Ureter (tissue), 1 donor: ENCODE results near the gene DTNB. TPM values are rescaled to one million over a fixed set of nuclear protein-coding genes. Genes with fewer than 3 reads are reported as not detected.
"Not testable (repeated sequence)": the region's sequence is repeated elsewhere in the genome, so short reads cannot be mapped to it uniquely, and the experiment has no call there.

ENCODE experiments used
- DNase-seq: peaks from one replicate; pipeline ENCODE4 v3.0.0-alpha.2; 2020; ENCODE audit warnings: low spot score
- total RNA-seq: library from RNA; stranded (reverse); gene quantifications from one replicate; pipeline ENCODE4 v1.2.4, GENCODE V29; 2023
- donor health status: DM: yes; HTN: yes; CAD: no.

DTNB gene
- total RNA-seq, 1 donor from 2014 or later: 33.8 TPM

GRCh38 chr2:25632396-25632795 lies 41.0 kb downstream of the DTNB start:
- no peak for DNase-seq

GRCh38 chr2:25624635-25625034 lies 48.7 kb downstream of the DTNB start:
- no peak for DNase-seq

GRCh38 chr2:25623361-25623760 lies 50.0 kb downstream of the DTNB start:
- no peak for DNase-seq

- no peak for DNase-seq
Measured at GRCh38 chr2:25620711-25621110, 52.7 kb downstream of the DTNB start.

GRCh38 chr2:25620077-25620476 lies 53.3 kb downstream of the DTNB start:
- no peak for DNase-seq

GRCh38 chr2:25619185-25619584 lies 54.2 kb downstream of the DTNB start:
- no peak for DNase-seq

- no peak for DNase-seq
Measured at GRCh38 chr2:25618676-25619075, 54.7 kb downstream of the DTNB start.

GRCh38 chr2:25617948-25618646 lies 55.3 kb downstream of the DTNB start:
- DNase-seq: no peak

- no peak for DNase-seq
Measured at GRCh38 chr2:25615920-25616319, 57.5 kb downstream of the DTNB start.

- DNase-seq: no peak
Measured at GRCh38 chr2:25615386-25615785, 58.0 kb downstream of the DTNB start.

GRCh38 chr2:25614711-25615110 lies 58.7 kb downstream of the DTNB start:
- DNase-seq: no peak

- DNase-seq: no peak
Measured at GRCh38 chr2:25608718-25609117, 64.7 kb downstream of the DTNB start.

GRCh38 chr2:25606892-25607291 lies 66.5 kb downstream of the DTNB start:
- no peak for DNase-seq

GRCh38 chr2:25602333-25602723 lies 71.0 kb downstream of the DTNB start:
- no peak for DNase-seq

- DNase-seq: not testable (repeated sequence)
Measured at GRCh38 chr2:25601711-25602332, 71.6 kb downstream of the DTNB start.

GRCh38 chr2:25598911-25599310 lies 74.5 kb downstream of the DTNB start:
- DNase-seq: no peak

- no peak for DNase-seq
Measured at GRCh38 chr2:25598332-25598731, 75.0 kb downstream of the DTNB start.

- DNase-seq: no peak
Measured at GRCh38 chr2:25597881-25598280, 75.5 kb downstream of the DTNB start.

- no peak for DNase-seq
Measured at GRCh38 chr2:25596516-25597244, 76.7 kb downstream of the DTNB start.

GRCh38 chr2:25595393-25595792 lies 78.0 kb downstream of the DTNB start:
- DNase-seq: no peak

GRCh38 chr2:25594991-25595390 lies 78.4 kb downstream of the DTNB start:
- DNase-seq: no peak

GRCh38 chr2:25592766-25593292 lies 80.5 kb downstream of the DTNB start:
- DNase-seq: no peak
